ENCODE results near the gene BCAS1. TPM values are rescaled to one million over a fixed set of nuclear protein-coding genes. Genes with fewer than 3 reads are reported as not detected.

The BCAS1 gene
- total RNA-seq, 1 experiment from 2014 or later = 0.17 TPM

GRCh38 chr20:54026295-54027064 lies 43.9 kb downstream of the BCAS1 start:
- H3K4me3 ChIP-seq (replicated peaks in 1 of 2; ENCODE audit: low read depth in 1 of 2, low read length in 2 of 2) = no peak overlapping the region
- intact Hi-C loops (cut with micrococcal nuclease) = no loop called here
- H3K27ac ChIP-seq (ENCODE audit: low read depth, low read length) = no peak overlapping the region
- no peaks in the 10 kb centered on the region for H3K4me1 ChIP-seq (ENCODE audit: control insufficient read depth in 1 of 2, insufficient read depth in 2 of 2, low read length in 2 of 2)
- ATAC-seq = no peak
- no peak for DNase-seq (ENCODE audit: low read depth, low spot score)
- H3K9me3 ChIP-seq (ENCODE audit: control insufficient read depth in 1 of 2, insufficient read depth in 1 of 2, low read depth in 1 of 2, low read length in 2 of 2) = no peaks in the 10 kb centered on the region
- H4K20me1 ChIP-seq (ENCODE audit: insufficient read depth) = no peaks in the 10 kb centered on the region
- peaks cover 18% of the 10 kb centered on the region for H3K27me3 ChIP-seq (ENCODE audit: insufficient read depth, low read length)
- BruUV-seq (replicated peaks) = no TSS peak
- ChIA-PET POLR2A (no interaction called here), RAD21 (ENCODE audit: low non-redundant PET in 1 of 2, low total read pairs in 2 of 2, uncharacterized antibody in 2 of 2, unreplicated experiment in 2 of 2) (no interaction called here), CTCF (no interaction called here)
- no peak overlapping the region for H3K4me2 ChIP-seq (ENCODE audit: low read length)
- no peak overlapping the region for H2AFZ ChIP-seq (ENCODE audit: low read depth, low read length, poor library complexity, severe bottlenecking)
- H3K79me2 ChIP-seq (ENCODE audit: insufficient read depth, low read length) = no peaks in the 10 kb centered on the region
- TF ChIP-seq POLR2AphosphoS5 (IDR thresholded peaks at IDR 0.05; ENCODE audit: low read depth, low read length) = no peak
- no peak for TF ChIP-seq POLR2A (IDR thresholded peaks at IDR 0.05; ENCODE audit: borderline replicate concordance, extremely low read depth, insufficient read depth, insufficient read length)
- TF ChIP-seq ELF1 (IDR thresholded peaks at IDR 0.05; ENCODE audit: borderline replicate concordance, low read depth) = no peak
- TF ChIP-seq YY1 (IDR thresholded peaks at IDR 0.05; ENCODE audit: extremely low read depth, insufficient replicate concordance, low read depth, low read length) = no peak
- no peak for TF ChIP-seq ATF3 (IDR thresholded peaks at IDR 0.05)
- no peak for TF ChIP-seq REST (IDR thresholded peaks at IDR 0.05; ENCODE audit: low read depth)
- no peak for TF ChIP-seq TCF7L2 (IDR thresholded peaks at IDR 0.05; ENCODE audit: borderline replicate concordance, extremely low read depth, insufficient read depth, insufficient read length)
- TF ChIP-seq FOSL1 (IDR thresholded peaks at IDR 0.05; ENCODE audit: low read depth) = no peak
- no peak for TF ChIP-seq EZH2 (IDR thresholded peaks at IDR 0.05)
- TF ChIP-seq SRF (IDR thresholded peaks at IDR 0.05; ENCODE audit: low read depth) = no peak
- TF ChIP-seq SP1 (IDR thresholded peaks at IDR 0.05; ENCODE audit: low read depth) = no peak
- no peak for TF ChIP-seq ZBTB33 (IDR thresholded peaks at IDR 0.05; ENCODE audit: extremely low read depth, insufficient replicate concordance, low read length)
- TF ChIP-seq CBX3 (IDR thresholded peaks at IDR 0.05; ENCODE audit: low read depth) = no peak
- no peak for TF ChIP-seq JUND (IDR thresholded peaks at IDR 0.05)
- TF ChIP-seq CTCF (IDR thresholded peaks at IDR 0.05 in 2 of 3, conservative IDR thresholded peaks at IDR 0.05 in 1 of 3; ENCODE audit: borderline replicate concordance in 1 of 3, insufficient read depth in 1 of 3, low read depth in 2 of 3, low read length in 2 of 3) = no peak
- no peak for TF ChIP-seq EGR1 (IDR thresholded peaks at IDR 0.05; ENCODE audit: low read depth)
- no peaks in the 10 kb centered on the region for H3K9me2 ChIP-seq (ENCODE audit: insufficient read depth)
- H3K9ac ChIP-seq (ENCODE audit: low read length) = no peak overlapping the region
- no peaks in the 10 kb centered on the region for H3K36me3 ChIP-seq (ENCODE audit: control insufficient read depth in 1 of 2, insufficient read depth in 2 of 2, low read length in 2 of 2)
